ENCODE results near the gene IKZF1. TPM values are rescaled to one million over a fixed set of nuclear protein-coding genes. Genes with fewer than 3 reads are reported as not detected.

The IKZF1 gene
- total RNA-seq, 6 experiments from 2014 or later: 3.1 to 9.6 (median 5.2) TPM

DNA sequence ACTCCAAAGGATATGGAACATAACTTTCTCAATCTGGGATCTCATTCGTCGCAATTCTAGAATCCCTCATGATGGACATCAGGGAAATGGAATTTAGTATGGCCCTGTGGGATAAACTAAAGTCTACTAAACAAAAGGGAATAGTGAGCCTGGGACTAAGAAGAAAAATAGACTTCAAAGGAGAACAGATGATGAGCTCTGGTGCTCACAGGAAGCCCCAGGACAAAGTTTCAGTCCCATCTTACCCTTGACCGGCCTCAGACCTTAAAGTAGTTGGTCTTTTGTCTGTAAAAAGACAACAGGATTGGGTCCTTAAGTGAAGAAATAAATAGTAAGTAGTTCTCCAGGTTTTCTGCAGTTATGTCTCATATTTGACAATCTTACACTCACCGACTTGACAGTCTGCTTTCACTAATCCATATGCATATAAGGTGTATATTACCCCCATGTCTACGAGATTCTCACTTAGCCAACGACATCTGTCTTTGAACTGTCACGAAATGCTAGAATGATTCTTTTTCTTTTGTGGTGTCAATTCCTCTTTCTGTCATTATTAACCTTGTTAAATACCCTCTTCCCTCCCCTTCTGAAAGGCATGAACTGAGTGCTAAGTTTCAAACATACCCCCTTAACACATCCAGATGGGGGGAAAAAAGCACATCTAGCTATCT is 10.9 kb upstream of the IKZF1 start:
- Histone ChIP-seq H3K36me3 (no peaks in the 10 kb centered on the region), H3K4me1 (no peaks in the 10 kb centered on the region), H3K9me3 (no peaks in the 10 kb centered on the region), H3K27ac (no peak overlapping the region), H3K4me3 (no peak overlapping the region), H3K27me3 (no peaks in the 10 kb centered on the region)
- WGBS (ENCODE audit: insufficient coverage, low coverage, low lambda C conversion rate, missing lambda C conversion rate): 60% methylated on average over 7 of the region's 7 CpGs
- DNase-seq (no peak), ATAC-seq (no peak)
- intact Hi-C loops (cut with DNase I): no loop called here
- TF ChIP-seq, protein P1, sequence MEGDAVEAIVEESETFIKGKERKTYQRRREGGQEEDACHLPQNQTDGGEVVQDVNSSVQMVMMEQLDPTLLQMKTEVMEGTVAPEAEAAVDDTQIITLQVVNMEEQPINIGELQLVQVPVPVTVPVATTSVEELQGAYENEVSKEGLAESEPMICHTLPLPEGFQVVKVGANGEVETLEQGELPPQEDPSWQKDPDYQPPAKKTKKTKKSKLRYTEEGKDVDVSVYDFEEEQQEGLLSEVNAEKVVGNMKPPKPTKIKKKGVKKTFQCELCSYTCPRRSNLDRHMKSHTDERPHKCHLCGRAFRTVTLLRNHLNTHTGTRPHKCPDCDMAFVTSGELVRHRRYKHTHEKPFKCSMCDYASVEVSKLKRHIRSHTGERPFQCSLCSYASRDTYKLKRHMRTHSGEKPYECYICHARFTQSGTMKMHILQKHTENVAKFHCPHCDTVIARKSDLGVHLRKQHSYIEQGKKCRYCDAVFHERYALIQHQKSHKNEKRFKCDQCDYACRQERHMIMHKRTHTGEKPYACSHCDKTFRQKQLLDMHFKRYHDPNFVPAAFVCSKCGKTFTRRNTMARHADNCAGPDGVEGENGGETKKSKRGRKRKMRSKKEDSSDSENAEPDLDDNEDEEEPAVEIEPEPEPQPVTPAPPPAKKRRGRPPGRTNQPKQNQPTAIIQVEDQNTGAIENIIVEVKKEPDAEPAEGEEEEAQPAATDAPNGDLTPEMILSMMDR (IDR thresholded peaks at IDR 0.05): no peak
- TF ChIP-seq POLR2A (IDR thresholded peaks at IDR 0.05): no peak

DNA sequence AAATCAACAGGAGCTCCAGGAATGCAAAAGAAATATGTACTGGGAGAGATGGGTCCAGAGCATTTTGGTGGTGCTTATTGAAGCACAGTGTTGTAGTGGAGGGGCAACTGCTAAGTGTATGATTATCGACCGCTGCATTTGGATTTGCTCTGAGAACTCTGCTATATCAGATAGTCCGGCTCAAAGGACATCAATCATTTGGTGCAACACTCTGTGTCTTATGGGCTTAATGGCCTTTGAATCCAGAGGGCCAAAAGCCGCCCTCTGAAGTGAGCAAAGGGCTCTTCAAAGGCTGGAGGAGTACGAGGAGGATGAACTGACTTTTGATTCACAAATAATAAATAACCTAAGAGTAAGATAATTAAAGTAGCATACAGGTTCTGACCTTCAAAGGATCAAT is 9.4 kb upstream of the IKZF1 start:
- DNase-seq: no peak
- no peak for ATAC-seq
- intact Hi-C loops (cut with DNase I): no loop called here

DNA sequence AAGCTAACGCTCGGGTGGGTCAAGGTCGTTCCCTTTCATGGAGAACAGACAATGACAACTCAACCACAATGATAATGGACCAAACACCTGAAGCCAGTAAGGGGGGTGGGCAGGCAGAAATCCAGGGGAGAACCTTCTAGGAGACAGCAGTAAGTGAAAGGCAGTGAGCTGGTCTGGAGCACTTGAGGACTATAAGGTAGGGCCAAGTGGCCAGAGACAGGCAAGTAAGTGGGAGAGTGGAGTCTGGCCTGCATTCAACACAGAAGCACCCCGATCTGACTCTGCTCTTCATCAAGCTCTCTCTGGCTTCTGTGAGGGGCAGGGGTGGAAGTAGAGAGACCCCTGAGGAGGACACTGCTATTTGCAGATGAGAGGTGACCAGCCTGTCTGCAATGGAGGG is 7.7 kb upstream of the IKZF1 start:
- no peaks in the 10 kb centered on the region for H3K4me1 ChIP-seq
- ATAC-seq (no peak), DNase-seq (no peak)
- no peak overlapping the region for H3K27ac ChIP-seq
- 35% methylated on average over 4 of the region's 4 CpGs for WGBS (ENCODE audit: insufficient coverage, low coverage, low lambda C conversion rate, missing lambda C conversion rate)
- intact Hi-C loops (cut with DNase I): no loop called here
- H3K4me3 ChIP-seq: no peak overlapping the region
- H3K36me3 ChIP-seq: no peaks in the 10 kb centered on the region
- TF ChIP-seq POLR2A (IDR thresholded peaks at IDR 0.05): no peak
- TF ChIP-seq, protein P1 (IDR thresholded peaks at IDR 0.05): no peak
- H3K9me3 ChIP-seq: no peaks in the 10 kb centered on the region
- H3K27me3 ChIP-seq: no peaks in the 10 kb centered on the region

More for the DNA sequence above, 9.4 kb upstream of the IKZF1 start:
- Histone ChIP-seq H3K27me3 (no peaks in the 10 kb centered on the region), H3K9me3 (no peaks in the 10 kb centered on the region), H3K36me3 (no peaks in the 10 kb centered on the region), H3K4me1 (no peaks in the 10 kb centered on the region), H3K4me3 (no peak overlapping the region), H3K27ac (no peak overlapping the region)
- WGBS (ENCODE audit: insufficient coverage, low coverage, low lambda C conversion rate, missing lambda C conversion rate): 51% methylated on average over 3 of the region's 5 CpGs
- TF ChIP-seq, protein P1 (IDR thresholded peaks at IDR 0.05): no peak
- no peak for TF ChIP-seq POLR2A (IDR thresholded peaks at IDR 0.05)

DNA sequence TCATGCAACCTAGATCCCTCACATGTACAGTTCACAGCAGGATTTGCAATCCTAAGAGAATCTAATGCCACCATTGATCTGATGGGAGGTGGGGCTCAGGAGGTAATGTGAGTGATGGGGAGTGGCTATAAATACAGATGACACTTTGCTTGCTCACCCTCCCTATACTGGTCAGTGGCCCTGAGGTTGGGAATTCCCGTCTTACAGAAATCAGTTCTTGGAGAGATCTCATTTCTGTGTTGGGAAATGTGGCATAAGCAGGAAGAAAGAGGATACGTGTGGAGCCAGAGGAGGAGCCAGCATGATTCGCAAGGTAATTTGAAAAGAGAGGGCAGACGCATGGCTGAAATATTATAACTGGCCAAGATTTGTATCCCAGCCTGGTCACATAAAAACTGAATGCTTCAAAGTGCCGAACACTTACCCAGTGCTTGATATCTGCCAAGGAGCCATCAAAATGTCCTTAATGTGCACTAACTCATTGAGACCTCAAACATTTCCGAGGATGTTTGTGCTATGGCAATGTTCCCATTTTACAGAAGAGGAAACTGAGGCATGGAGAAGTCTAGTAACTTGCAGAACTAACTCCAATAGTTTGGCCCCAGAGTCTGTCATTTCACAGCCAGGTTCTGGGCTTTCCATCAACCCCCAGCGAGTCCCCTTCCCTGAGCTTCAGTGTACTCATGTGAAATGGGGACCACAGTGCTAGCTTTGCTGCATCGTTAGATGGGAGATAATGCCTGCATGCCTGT is 5.5 kb upstream of the IKZF1 start:
- TF ChIP-seq, protein P1 (IDR thresholded peaks at IDR 0.05): no peak
- no peak for TF ChIP-seq POLR2A (IDR thresholded peaks at IDR 0.05)
- WGBS (ENCODE audit: insufficient coverage, low coverage, low lambda C conversion rate, missing lambda C conversion rate): 54% methylated on average over 7 of the region's 8 CpGs
- no peaks in the 10 kb centered on the region for H3K27me3 ChIP-seq
- H3K4me1 ChIP-seq: no peaks in the 10 kb centered on the region
- intact Hi-C loops (cut with DNase I): no loop called here
- DNase-seq (no peak), ATAC-seq (no peak)
- no peak overlapping the region for H3K27ac ChIP-seq
- no peaks in the 10 kb centered on the region for H3K9me3 ChIP-seq
- H3K4me3 ChIP-seq: no peak overlapping the region
- no peaks in the 10 kb centered on the region for H3K36me3 ChIP-seq

Data from right lobe of liver (tissue), 6 donors.